GM12878 (cell line): ENCODE measurements around the gene GJA10. TPM values are rescaled to one million over a fixed set of nuclear protein-coding genes. Genes with fewer than 3 reads are reported as not detected.
"Not testable (repeated sequence)": the region's sequence is repeated elsewhere in the genome, so short reads cannot be mapped to it uniquely, and the experiment has no call there.

Experiments
- ATAC-seq: fragments of 200-7000 bp; cut with Tn5 transposase; 3 replicates; pipeline ENCODE4 v1.9.1; 2020; ENCODE audit warnings: mild to moderate bottlenecking, moderate library complexity
- BruUV-seq: library from RNA; stranded (reverse); fragments of 400-500 nt; replicated peaks from 2 replicates; lab custom pipeline; 2021; lab: Mats Ljungman, UMichigan
- CTCF ChIA-PET: fragments of 300-600 bp; sonication (Branson Sonifier 250); formaldehyde crosslinking; extraction: SDS; loops from one replicate; lab custom pipeline; 2021; ENCODE audit warnings: inconsistent platforms; lab: Yijun Ruan, JAX
- POLR2A ChIA-PET: fragments of 350-600 bp; formaldehyde crosslinking; extraction: SDS; loops from one replicate; lab custom pipeline; 2021; ENCODE audit warnings: inconsistent platforms; lab: Charles Lee
- RAD21 ChIA-PET: fragments of 300-600 bp; sonication (Branson Sonifier 250); formaldehyde crosslinking; loops from one replicate; lab custom pipeline; 2023; ENCODE audit warnings: antibody characterized with exemption; ENCODE audit not compliant: unreplicated experiment; lab: Charles Lee
- SMC1A ChIA-PET: fragments of 300-600 bp; sonication (Branson Sonifier 250); formaldehyde crosslinking; loops from one replicate; lab custom pipeline; 2023; ENCODE audit not compliant: unreplicated experiment, uncharacterized antibody; lab: Charles Lee
- DNase-seq: peaks from one replicate; pipeline ENCODE4 v3.0.0-alpha.2; 2011; ENCODE audit warnings: low read depth, low spot score
- FAIRE-seq: peaks from 3 replicates; lab custom pipeline; 2011; peaks lifted over from hg19 to GRCh38; lab: Jason Lieb, UNC
- H2AFZ ChIP-seq: 2 replicates; pipeline ENCODE4 v1.6.0; 2011; ENCODE audit warnings: low read depth, low read length, control low read depth; ENCODE audit not compliant: control insufficient read depth
- H3K27ac ChIP-seq: 2 replicates; pipeline ENCODE4 v1.5.1; 2011; ENCODE audit warnings: control low read depth; ENCODE audit not compliant: control insufficient read depth, insufficient read depth
- H3K27me3 ChIP-seq, 2 experiments: replicated peaks in 1 of 2; 2 replicates each; pipeline versions ENCODE4 v1.6.0 to v1.6.1; 2011; ENCODE audit warnings: low read length in 1 of 2; ENCODE audit not compliant: control insufficient read depth in 2 of 2, insufficient read depth in 2 of 2
- H3K36me3 ChIP-seq, 2 experiments: 2 replicates each; pipeline ENCODE4 v1.5.1; 2011; ENCODE audit warnings: low read length in 1 of 2; ENCODE audit not compliant: control insufficient read depth in 2 of 2, insufficient read depth in 2 of 2
- H3K4me1 ChIP-seq: 2 replicates; pipeline ENCODE4 v1.6.1; 2011; ENCODE audit warnings: mild to moderate bottlenecking, low read length, moderate library complexity, mixed read lengths; ENCODE audit not compliant: control insufficient read depth, insufficient read depth
- H3K4me2 ChIP-seq: 2 replicates; pipeline ENCODE4 v1.6.0; 2011; ENCODE audit warnings: control low read depth; ENCODE audit not compliant: control insufficient read depth, insufficient read depth
- H3K4me3 ChIP-seq: fragments of 200-600 bp; sonication (generic); 2 replicates; pipeline ENCODE4 v1.5.1; 2016
- H3K79me2 ChIP-seq: 2 replicates; pipeline ENCODE4 v1.6.0; 2011; ENCODE audit warnings: low read length; ENCODE audit not compliant: control insufficient read depth, insufficient read depth
- H3K9ac ChIP-seq: 2 replicates; pipeline ENCODE4 v1.8.0; 2011; ENCODE audit warnings: low read length, control low read depth, mixed read lengths; ENCODE audit not compliant: control insufficient read depth, insufficient read depth
- H3K9me3 ChIP-seq: replicated peaks from 3 replicates; pipeline ENCODE4 v1.5.1; 2011; ENCODE audit warnings: mild to moderate bottlenecking, low read length; ENCODE audit not compliant: control insufficient read depth, insufficient read depth
- H4K20me1 ChIP-seq: 2 replicates; pipeline ENCODE4 v1.6.0; 2011; ENCODE audit not compliant: control insufficient read depth, insufficient read depth
- WGBS: methylation state at CpG from one replicate; pipeline ENCODE4 v1.1.6; 2016; ENCODE audit warnings: low lambda C conversion rate; ENCODE audit not compliant: insufficient replicate concordance, insufficient coverage; ENCODE audit errors: missing lambda C conversion rate; 5-methylcytosine and 5-hydroxymethylcytosine counted together
- in situ Hi-C: fragments of 300-500 bp; cut with MboI; formaldehyde crosslinking; loops from 9 replicates; pipeline ENCODE4 v1.14.3; 2018; ENCODE audit warnings: mixed read lengths
- intact Hi-C: fragments of 100-400 bp; cut with micrococcal nuclease; formaldehyde crosslinking; loops from one replicate; pipeline ENCODE4 v1.14.2; 2022; ENCODE audit not compliant: unreplicated experiment
- polyA plus RNA-seq, 11 experiments: library from polyadenylated mRNA; depleted of rRNA in 4 of 11; unstranded in 6 of 11; stranded (reverse) in 5 of 11; fragments of >200 nt; fragmentation: Nextera tagmentation in 4 of 11; fragmentation: Illumina TruSeq in 1 of 11; extraction: Ambion mirVana in 4 of 11; extraction: Trizol in 1 of 11; gene quantifications; 1 replicate in 1 of 11; 2 replicates in 10 of 11; pipeline versions ENCODE4 v1.2.1 to v1.2.3, GENCODE V29; 2011 to 2016; ENCODE audit warnings: inconsistent platforms in 2 of 11, missing spikeins in 2 of 11, low read depth in 1 of 11
- total RNA-seq, 4 experiments: library from RNA; depleted of rRNA in 3 of 4; stranded (reverse); fragments of >200 nt in 3 of 4; fragmentation: Illumina TruSeq in 1 of 4; extraction: Trizol in 1 of 4; gene quantifications; 2 replicates each; pipeline versions ENCODE4 v1.2.1 to v1.2.3, GENCODE V29; 2013 to 2021
- TF ChIP-seq, protein P1 (sequence below), 3 experiments: IDR thresholded peaks in 2 of 3; conservative IDR thresholded peaks in 1 of 3; 2 replicates each; pipeline ENCODE4 v1.5.1; 2011; ENCODE audit warnings: low read depth in 3 of 3, low read length in 3 of 3, mild to moderate bottlenecking in 3 of 3, control low read depth in 2 of 3, moderate library complexity in 2 of 3, inconsistent platforms in 1 of 3, mixed read lengths in 1 of 3; ENCODE audit not compliant: control insufficient read depth in 2 of 3, insufficient read depth in 1 of 3; ENCODE audit errors: extremely low read depth in 1 of 3

Gene GJA10
- total and polyA plus RNA-seq, 10 of the 15 experiments (the other 5 are each of a cell fraction or from before 2014, with no cell fraction given), result not detected

- WGBS, result 36% methylated on average over 9 of the region's 11 CpGs
- intact Hi-C loops, FAIRE-seq, H3K4me1 ChIP-seq, H3K27me3 ChIP-seq, DNase-seq, in situ Hi-C loops, H3K79me2 ChIP-seq, CTCF ChIA-PET, ATAC-seq, RAD21 ChIA-PET, H4K20me1 ChIP-seq, POLR2A ChIA-PET, H3K9me3 ChIP-seq, H3K36me3 ChIP-seq, H3K9ac ChIP-seq, H3K4me2 ChIP-seq, H3K27ac ChIP-seq, H2AFZ ChIP-seq, H3K4me3 ChIP-seq, BruUV-seq: not testable (repeated sequence)
- SMC1A ChIA-PET, result interaction anchor here (0.6 kb wide), 1 partner anchor 83 kb away, joined by 3 read pairs; no protein-coding TSS in a partner anchor
Observed at GRCh38 chr6:89890845-89891528, 3.3 kb upstream of the GJA10 start.

- in situ Hi-C loops, ATAC-seq, H3K4me3 ChIP-seq, intact Hi-C loops, H3K9me3 ChIP-seq, DNase-seq, H3K79me2 ChIP-seq, H3K27ac ChIP-seq, FAIRE-seq, H3K4me2 ChIP-seq, RAD21 ChIA-PET, H2AFZ ChIP-seq, H3K36me3 ChIP-seq, BruUV-seq, H3K4me1 ChIP-seq, POLR2A ChIA-PET, H3K9ac ChIP-seq, H3K27me3 ChIP-seq, H4K20me1 ChIP-seq: not testable (repeated sequence)
- ChIA-PET SMC1A (interaction anchor here (0.6 kb wide), 1 partner anchor 360 kb away, joined by 3 read pairs; no protein-coding TSS in a partner anchor), CTCF (interaction anchor here (1.3 kb wide), 1 partner anchor 124 kb away, joined by 3 read pairs; no protein-coding TSS in a partner anchor)
- 52% methylated on average over 8 of the region's 8 CpGs for WGBS
- TF ChIP-seq, protein P1, sequence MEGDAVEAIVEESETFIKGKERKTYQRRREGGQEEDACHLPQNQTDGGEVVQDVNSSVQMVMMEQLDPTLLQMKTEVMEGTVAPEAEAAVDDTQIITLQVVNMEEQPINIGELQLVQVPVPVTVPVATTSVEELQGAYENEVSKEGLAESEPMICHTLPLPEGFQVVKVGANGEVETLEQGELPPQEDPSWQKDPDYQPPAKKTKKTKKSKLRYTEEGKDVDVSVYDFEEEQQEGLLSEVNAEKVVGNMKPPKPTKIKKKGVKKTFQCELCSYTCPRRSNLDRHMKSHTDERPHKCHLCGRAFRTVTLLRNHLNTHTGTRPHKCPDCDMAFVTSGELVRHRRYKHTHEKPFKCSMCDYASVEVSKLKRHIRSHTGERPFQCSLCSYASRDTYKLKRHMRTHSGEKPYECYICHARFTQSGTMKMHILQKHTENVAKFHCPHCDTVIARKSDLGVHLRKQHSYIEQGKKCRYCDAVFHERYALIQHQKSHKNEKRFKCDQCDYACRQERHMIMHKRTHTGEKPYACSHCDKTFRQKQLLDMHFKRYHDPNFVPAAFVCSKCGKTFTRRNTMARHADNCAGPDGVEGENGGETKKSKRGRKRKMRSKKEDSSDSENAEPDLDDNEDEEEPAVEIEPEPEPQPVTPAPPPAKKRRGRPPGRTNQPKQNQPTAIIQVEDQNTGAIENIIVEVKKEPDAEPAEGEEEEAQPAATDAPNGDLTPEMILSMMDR (IDR thresholded peaks at IDR 0.05 in 2 of 3, conservative IDR thresholded peaks at IDR 0.05 in 1 of 3; ENCODE audit: control insufficient read depth in 2 of 3, extremely low read depth in 1 of 3, insufficient read depth in 1 of 3, low read depth in 3 of 3, low read length in 3 of 3), result 0 out of 6 replicates have a peak, but pooled peaks of 1 of the 3 experiments have one; percentile 9
Observed at GRCh38 chr6:89892577-89892976, 1.7 kb upstream of the GJA10 start.
